ENCODE results near the gene FAM170B. TPM values are rescaled to one million over a fixed set of nuclear protein-coding genes. Genes with fewer than 3 reads are reported as not detected.

FAM170B gene
- total and polyA plus RNA-seq, 2 donors (not counting 3 experiments of a cell fraction or from before 2014, with no cell fraction given), result not detected

- H3K79me2 ChIP-seq (ENCODE audit: control insufficient read depth, insufficient read depth, low read length), result no peaks in the 10 kb centered on the region
- FAIRE-seq, result no peak
- no peak overlapping the region for H3K9ac ChIP-seq (replicated peaks; ENCODE audit: extremely low read depth, insufficient read depth, low read length)
- H3K4me3 ChIP-seq (replicated peaks in 1 of 3; ENCODE audit: insufficient read depth in 1 of 3, low read depth in 1 of 3, low read length in 3 of 3), result no peak overlapping the region
- no TSS peak for BruUV-seq (replicated peaks)
- H3K36me3 ChIP-seq (ENCODE audit: control insufficient read depth in 2 of 2, extremely low read depth in 1 of 2, insufficient read depth in 2 of 2, low read length in 2 of 2), result no peaks in the 10 kb centered on the region
- no peaks in the 10 kb centered on the region for H3K9me1 ChIP-seq (replicated peaks; ENCODE audit: control insufficient read depth, extremely low read depth, insufficient read depth, low read length)
- H3K27me3 ChIP-seq (ENCODE audit: control insufficient read depth in 2 of 2, insufficient read depth in 2 of 2, low read length in 2 of 2), result peaks cover 0 to 3% of the 10 kb centered on the region in 2 experiments
- TF ChIP-seq POLR2AphosphoS5 (IDR thresholded peaks at IDR 0.05; ENCODE audit: insufficient read depth, low read depth, low read length) (no peak), GATA2 (IDR thresholded peaks at IDR 0.05; ENCODE audit: insufficient read depth, insufficient read length, low read depth, low read length) (no peak), MAX (IDR thresholded peaks at IDR 0.05; ENCODE audit: insufficient read depth, insufficient read length) (no peak), MYC (IDR thresholded peaks at IDR 0.05; ENCODE audit: low read depth, low read length) (no peak), EZH2 (IDR thresholded peaks at IDR 0.05; ENCODE audit: borderline replicate concordance, low read depth, low read length, severe bottlenecking) (no peak), FOS (IDR thresholded peaks at IDR 0.05; ENCODE audit: borderline replicate concordance, insufficient read depth, low read length) (no peak), JUN (IDR thresholded peaks at IDR 0.05; ENCODE audit: borderline replicate concordance, insufficient read depth, insufficient read length, low read depth) (no peak), POLR2A (IDR thresholded peaks at IDR 0.05; ENCODE audit: low read depth, low read length) (no peak)
- TF ChIP-seq, protein P1, sequence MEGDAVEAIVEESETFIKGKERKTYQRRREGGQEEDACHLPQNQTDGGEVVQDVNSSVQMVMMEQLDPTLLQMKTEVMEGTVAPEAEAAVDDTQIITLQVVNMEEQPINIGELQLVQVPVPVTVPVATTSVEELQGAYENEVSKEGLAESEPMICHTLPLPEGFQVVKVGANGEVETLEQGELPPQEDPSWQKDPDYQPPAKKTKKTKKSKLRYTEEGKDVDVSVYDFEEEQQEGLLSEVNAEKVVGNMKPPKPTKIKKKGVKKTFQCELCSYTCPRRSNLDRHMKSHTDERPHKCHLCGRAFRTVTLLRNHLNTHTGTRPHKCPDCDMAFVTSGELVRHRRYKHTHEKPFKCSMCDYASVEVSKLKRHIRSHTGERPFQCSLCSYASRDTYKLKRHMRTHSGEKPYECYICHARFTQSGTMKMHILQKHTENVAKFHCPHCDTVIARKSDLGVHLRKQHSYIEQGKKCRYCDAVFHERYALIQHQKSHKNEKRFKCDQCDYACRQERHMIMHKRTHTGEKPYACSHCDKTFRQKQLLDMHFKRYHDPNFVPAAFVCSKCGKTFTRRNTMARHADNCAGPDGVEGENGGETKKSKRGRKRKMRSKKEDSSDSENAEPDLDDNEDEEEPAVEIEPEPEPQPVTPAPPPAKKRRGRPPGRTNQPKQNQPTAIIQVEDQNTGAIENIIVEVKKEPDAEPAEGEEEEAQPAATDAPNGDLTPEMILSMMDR (IDR thresholded peaks at IDR 0.05; ENCODE audit: extremely low read depth in 1 of 2, insufficient read depth in 1 of 2, low read depth in 1 of 2, low read length in 2 of 2), result no peak
- dilution Hi-C loops (cut with MboI; ENCODE audit: extremely low pct_ligation_motif_present, low sequenced_read_pairs), result no loop called here
- H3K27ac ChIP-seq (ENCODE audit: insufficient read depth, low read depth, low read length), result no peak overlapping the region
- H3K9me3 ChIP-seq (replicated peaks; ENCODE audit: control insufficient read depth, insufficient read depth, low read length), result no peaks in the 10 kb centered on the region
- intact Hi-C loops (cut with micrococcal nuclease), result no loop called here
- no peaks in the 10 kb centered on the region for H4K20me1 ChIP-seq (replicated peaks; ENCODE audit: control insufficient read depth, extremely low read depth, insufficient read depth, low read length)
- no peak for DNase-seq (ENCODE audit: low read depth, low spot score)
- no peak overlapping the region for H3K4me2 ChIP-seq (ENCODE audit: insufficient read depth, low read length)
- no peak overlapping the region for H2AFZ ChIP-seq (ENCODE audit: low read depth, low read length)
- ChIA-PET POLR2A (no interaction called here), CTCF (no interaction called here)
- H3K4me1 ChIP-seq (ENCODE audit: control insufficient read depth, extremely low read depth, insufficient read depth, low read length), result no peaks in the 10 kb centered on the region
These were observed 5.0 kb downstream of the FAM170B start for GRCh38 chr10:49128854-49129253.

Measured in endothelial cell of umbilical vein (primary cell).